NCI-H146 (cell line): ENCODE data around the gene HMBS.

Experiments used
- DNase-seq: peaks from one replicate; lab custom pipeline; 2025; lab: John Stamatoyannopoulos, UW

The HMBS gene

DNA sequence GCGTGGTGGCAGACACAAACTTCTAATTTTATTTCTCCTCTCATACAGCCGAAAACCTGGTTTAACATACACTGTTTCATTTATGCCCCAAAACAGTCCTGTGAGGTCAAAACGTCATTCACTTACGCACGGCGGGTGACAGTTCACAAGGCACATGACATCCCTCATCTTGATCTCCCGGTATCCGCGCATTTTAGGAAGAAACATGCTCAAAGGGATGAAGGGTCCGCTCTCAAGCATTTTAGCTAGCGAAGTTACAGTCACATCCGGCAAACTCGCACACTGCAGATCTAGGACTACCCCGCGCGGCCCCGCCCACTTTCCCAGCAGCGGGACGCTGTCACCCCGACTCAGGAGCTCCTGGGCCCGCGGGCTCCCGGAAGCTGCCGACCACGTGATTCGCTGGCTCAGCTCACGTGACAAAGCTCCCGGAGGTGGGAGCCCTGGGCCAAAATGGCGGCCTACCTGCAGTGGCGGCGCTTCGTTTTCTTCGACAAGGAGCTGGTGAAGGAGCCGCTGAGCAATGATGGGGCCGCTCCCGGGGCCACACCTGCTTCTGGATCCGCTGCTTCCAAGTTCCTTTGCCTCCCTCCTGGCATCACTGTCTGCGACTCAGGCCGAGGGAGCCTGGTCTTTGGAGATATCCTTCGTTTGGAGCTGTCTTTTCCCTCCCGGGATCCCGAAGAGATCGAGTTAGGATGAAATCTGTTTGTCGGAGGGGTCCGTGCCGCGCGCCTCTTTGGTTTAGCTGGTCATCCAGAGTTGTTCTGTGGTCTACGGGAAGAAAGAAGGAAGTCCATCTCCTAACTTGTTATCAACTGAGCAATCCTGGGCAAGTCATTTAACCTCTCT lies 17.1 kb upstream of the HMBS start, which contains the start of gene VPS11:
Gene VPS11 (plus strand): TSS at position 448 of the 852 bp plus-strand sequence. CDS start 6 bp downstream, at position 454.
- DNase-seq = peak; percentile 93

DNA sequence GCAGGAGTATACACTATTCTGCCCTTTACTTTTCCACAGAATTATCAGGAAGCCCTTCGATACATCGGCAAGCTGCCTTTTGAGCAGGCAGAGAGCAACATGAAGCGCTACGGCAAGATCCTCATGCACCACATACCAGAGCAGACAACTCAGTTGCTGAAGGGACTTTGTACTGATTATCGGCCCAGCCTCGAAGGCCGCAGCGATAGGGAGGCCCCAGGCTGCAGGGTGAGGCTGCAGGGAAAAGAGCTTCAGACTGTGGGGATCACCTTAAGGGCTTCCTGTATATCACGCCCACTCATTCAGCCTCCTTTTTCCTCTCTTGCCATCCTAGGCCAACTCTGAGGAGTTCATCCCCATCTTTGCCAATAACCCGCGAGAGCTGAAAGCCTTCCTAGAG lies 6.8 kb upstream of the HMBS start:
- DNase-seq = no peak

DNA sequence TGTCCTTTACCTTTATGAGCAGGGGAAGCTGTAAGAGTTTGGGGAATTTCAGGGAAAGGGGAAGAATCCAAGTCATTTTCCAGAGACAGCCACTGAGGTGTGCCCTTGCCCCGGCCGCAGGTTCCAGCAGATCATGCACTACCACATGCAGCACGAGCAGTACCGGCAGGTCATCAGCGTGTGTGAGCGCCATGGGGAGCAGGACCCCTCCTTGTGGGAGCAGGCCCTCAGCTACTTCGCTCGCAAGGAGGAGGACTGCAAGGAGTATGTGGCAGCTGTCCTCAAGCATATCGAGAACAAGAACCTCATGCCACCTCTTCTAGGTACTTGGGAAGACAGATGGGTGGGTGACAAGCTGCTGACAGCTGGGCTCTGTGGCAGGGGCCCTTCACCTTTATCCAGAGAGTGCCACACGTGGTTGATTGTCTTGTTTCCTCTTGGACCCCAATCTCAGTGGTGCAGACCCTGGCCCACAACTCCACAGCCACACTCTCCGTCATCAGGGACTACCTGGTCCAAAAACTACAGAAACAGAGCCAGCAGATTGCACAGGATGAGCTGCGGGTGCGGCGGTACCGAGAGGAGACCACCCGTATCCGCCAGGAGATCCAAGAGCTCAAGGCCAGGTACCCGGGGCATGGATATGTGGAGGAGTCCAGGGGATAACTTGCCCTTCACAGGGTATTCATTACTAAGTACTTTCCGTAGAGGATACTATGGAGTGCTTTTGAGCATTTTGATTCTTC lies 5.8 kb upstream of the HMBS start:
- no peak for DNase-seq

DNA sequence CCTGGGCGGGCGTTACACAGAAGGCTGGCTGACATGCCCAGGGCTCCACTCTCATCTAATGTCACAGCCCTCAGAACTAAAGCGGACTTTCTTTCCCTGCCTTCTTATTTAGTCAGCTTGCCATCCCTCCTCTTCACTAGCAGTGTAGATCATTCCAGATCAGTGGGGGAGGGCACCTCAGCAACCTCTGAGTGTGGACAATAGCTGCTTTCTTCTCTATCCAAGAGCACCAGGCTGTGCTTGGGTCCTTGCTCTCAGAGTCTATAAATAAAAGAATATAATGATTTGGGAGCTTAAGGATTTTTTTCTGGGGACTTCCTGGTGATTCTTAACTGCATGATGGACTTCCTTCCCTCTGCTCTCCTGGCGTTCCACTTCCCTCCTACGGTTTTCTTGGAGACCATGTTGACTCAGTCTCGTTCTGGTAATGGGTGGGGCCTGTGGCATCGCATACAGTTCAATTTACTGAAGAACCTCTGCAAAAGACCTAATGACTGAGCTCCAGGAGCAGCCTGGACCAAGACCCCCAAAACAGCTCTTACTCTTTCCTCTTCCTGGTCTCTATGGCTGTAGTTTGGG lies 2.9 kb upstream of the HMBS start:
- DNase-seq = no peak

DNA sequence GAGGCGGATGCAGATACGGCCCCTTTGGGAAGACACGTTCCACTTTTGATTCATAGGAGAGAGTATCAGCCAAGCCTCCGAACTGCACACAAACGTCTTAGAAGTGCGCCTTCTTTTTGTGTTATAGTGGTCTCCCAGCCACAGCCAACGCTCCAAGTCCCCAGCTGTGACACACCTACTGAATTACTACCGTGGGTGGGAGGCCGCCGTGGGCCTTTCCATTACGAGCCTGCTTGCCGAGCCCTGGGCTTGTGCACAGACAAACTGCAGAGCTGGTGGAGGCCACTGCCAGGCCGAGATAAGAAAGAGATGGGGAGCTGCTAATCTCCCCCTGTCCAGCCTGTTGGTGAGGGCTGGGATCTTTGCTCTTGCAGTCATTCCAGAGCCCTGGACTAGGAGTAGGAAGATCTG lies 761 bp downstream of the HMBS start:
- DNase-seq = no peak

DNA sequence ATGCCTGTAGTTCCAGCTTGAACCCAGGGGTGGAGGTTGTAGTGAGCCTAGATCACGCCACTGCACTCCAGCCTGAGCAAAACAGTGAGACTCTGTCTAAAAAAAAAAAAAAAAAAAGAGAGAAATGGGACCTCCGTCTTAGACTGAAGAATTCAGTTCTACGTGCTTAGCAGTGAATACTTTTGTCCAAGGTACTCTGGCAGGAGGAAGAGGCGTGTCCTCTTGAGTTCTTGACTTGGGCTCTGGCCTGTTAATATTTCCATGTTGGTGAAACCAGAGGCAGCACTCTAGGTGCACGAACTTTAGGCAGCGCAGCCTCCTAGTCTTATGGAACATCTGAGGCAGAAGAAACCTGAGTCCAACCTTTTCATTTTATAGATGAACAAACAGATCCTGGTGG lies 2.4 kb downstream of the HMBS start:
- no peak for DNase-seq

DNA sequence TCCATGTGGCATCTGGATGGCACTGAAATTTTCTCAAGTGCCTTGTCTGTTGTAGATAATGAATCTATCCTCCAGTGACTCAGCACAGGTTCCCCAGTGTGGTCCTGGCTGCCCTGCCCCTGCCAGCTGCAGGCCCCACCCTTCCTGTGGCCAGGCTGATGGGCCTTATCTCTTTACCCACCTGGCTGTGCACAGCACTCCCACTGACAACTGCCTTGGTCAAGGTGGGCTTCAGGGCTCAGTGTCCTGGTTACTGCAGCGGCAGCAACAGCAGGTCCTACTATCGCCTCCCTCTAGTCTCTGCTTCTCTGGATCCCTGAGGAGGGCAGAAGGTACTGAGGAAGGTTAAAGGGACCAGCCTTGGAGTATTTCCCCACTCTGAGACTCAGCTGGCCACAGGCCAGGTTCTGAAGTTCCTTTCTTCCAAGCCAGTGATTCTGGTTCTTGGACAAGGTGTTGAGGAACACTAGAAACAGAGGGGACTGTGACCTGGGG lies 3.1 kb downstream of the HMBS start:
- DNase-seq = no peak

DNA sequence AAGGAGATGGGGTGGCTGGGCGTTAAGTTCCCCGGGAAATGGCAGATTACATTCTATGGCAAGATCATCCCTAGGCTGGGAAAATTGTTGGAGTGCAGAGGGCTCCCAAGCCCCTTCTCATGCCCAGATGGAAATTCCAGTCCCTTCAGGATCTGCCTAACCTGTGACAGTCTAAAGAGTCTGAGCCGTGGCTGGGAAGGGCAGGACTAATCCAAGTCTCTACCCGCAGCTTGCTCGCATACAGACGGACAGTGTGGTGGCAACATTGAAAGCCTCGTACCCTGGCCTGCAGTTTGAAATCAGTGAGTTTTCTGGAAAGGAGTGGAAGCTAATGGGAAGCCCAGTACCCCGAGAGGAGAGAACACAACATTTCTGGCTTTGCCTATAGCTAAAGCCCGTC lies 3.7 kb downstream of the HMBS start:
- no peak for DNase-seq

DNA sequence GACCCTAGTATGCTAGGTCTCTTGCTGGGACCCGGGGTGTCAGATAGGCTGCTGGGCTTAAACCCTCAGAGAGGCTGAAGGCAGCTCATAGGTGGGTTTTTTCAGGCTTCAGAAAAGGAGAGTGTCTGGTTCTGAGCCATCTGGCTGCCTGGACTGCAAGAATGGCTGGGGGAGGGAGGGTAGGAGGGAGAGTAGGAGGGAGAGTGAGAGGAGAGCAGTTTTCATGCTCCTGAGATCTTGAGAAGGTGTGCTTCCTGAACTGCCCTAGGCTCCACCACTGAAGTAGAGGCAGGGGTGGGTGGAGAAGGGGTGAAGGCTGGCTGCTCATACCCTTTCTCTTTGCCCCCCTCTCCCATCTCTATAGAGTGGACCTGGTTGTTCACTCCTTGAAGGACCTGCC lies 4.6 kb downstream of the HMBS start:
- DNase-seq = no peak

DNA sequence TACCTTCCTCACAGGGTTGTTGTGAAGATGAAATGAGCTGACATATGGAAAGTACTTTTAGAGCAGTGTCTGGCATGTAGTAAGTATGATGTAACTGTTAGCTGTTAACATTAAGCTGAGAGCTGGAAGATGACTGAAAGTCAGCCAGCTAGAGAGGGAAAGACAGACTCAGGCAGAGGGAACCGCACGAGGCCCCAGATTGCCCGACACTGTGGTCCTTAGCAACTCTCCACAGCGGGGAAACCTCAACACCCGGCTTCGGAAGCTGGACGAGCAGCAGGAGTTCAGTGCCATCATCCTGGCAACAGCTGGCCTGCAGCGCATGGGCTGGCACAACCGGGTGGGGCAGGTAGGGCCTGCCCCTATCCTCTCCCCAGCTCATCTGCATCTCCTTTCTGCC lies 6.5 kb downstream of the HMBS start:
- no peak for DNase-seq

DNA sequence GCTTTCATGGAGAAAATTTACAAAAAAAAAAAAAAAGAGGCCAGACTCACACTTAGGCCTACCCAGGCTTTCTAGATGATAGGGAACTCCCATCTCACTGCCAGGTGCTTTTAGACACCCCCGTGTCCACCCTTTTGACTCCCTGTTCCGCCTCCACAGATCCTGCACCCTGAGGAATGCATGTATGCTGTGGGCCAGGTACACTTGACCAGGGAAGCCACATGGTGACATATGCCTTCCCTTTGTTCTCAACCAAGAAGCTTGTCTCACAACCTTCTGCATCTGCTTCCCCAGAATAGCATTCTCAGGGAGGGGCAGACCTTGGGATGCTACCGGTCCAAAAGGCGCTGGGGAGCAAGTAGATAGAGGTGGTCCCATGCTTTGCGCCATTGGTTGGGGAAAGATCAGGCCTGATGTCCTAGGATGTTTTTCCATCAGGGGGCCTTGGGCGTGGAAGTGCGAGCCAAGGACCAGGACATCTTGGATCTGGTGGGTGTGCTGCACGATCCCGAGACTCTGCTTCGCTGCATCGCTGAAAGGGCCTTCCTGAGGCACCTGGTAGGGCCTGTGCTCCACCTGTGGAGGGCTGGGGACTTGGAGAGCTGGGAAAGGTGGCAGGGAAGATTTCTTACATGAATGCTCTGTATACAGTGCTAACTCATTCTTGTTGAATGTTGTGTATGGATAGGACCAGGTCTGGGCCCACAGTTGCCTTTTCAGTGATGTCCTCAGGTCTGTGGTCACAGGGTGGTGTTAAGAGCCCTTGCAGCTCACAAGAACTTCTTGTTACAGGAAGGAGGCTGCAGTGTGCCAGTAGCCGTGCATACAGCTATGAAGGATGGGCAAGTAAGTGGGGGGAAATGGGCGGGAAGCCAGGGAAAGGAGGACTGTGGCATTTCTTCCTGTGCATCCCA lies 7.5 kb downstream of the HMBS start:
- no peak for DNase-seq

DNA sequence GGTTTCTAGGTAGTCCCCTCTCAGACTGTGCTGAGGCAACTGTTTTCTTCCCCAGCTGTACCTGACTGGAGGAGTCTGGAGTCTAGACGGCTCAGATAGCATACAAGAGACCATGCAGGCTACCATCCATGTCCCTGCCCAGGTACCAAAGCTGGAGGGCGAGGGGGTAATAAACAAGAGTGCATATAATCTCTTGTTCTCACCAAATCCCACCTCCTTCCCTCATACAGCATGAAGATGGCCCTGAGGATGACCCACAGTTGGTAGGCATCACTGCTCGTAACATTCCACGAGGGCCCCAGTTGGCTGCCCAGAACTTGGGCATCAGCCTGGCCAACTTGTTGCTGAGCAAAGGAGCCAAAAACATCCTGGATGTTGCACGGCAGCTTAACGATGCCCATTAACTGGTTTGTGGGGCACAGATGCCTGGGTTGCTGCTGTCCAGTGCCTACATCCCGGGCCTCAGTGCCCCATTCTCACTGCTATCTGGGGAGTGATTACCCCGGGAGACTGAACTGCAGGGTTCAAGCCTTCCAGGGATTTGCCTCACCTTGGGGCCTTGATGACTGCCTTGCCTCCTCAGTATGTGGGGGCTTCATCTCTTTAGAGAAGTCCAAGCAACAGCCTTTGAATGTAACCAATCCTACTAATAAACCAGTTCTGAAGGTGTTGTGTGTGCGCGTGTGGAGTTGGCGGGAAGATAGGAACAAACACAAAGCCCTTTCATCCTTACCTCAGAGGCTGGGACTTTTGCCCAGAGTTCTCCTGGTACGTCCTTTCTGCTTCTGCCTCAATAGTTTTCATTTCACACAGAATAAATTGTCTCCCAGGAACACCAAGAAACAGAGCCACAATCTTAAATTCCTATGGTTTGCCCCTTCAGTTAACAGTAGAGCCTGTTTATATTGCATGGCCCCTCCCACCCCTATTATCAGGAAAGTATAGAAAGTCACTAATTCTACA lies 8.5 kb downstream of the HMBS start:
- peak; percentile 21 for DNase-seq

DNA sequence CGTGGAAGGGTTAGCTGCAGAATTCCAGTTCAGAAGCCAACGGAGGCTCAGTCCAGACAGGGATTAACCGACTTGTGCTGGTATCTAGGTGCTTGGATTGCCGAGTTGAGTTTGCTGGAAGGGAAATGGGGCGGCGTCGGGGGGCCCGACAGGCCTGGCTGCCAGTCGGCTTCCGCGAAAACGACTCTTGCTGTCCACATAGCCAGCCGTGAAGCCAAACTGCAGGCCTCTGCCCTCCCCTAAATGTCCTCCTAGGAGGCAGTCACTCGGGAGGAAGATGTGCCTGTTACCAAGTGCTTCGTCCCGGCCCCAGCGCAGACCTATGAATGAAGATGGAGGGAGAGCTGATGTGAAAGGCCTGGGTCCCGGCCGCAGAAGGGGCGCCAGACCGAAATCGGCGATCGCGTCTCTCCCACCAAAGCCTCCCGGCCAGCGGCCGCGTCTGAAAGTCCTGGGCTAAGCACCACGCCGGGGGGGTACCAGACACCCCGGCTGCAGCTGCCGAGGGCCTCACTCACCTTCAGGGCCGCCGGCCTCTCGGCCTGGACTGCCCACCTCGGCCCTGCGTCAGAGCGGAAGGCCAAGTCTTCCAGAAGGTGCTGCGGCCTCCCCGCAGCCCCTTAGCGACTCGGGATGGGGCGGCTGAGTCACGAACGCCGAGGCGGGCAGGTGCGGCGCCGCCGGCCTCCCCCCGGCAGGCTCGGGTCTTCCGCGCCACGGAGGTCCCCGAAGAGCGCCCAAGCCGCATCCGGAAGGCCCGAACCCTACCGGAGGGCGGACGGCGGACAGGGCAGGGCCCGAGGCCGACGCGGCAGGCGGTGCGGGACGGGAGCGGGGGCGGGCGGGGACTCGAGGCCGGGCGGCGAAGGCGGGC lies 9.5 kb downstream of the HMBS start:
- DNase-seq = peak; percentile 66

DNA sequence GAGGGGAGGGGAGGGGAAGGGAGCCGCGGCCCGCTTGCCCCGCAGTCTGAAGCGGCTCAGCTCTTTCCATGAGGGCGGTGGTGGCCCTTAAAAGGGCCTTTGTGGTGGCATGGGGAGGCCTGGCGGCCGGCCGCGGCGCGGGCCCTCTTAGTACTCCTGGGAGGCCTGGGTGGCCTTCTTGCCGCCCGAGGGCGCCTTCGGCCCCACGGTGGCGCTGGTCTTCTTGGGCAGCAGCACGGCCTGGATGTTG lies 10.1 kb downstream of the HMBS start:
- peak; percentile 88 for DNase-seq

DNA sequence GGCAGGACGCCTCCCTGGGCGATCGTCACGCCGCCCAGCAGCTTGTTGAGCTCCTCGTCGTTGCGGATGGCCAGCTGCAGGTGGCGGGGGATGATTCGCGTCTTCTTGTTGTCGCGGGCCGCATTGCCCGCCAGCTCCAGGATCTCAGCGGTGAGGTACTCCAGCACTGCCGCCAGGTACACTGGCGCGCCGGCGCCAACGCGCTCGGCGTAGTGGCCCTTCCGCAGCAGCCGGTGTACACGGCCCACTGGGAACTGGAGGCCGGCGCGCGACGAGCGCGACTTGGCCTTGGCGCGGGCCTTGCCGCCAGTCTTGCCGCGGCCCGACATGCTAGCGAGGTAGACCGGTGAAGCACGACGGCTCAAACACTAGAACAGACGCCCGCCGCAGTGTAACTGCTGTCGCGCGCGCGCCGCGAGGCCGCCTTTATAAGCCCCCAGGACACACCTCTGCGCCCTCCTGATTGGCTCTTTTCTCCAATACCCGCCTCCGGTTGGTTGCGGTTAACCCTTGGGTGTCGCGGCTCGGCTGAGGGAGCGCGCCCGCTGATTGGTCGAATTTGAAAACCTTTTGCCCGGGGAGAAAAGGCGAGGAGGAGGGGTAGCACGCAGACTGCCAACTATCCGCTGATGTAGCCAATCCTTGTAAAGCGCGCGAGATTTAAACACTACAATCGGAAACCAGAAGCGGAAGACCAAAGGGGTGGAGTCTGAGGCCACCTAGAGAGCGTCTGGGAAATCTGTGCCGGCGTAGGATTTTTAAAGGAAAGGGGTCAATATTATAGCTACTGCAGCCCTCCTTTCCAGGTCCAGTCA lies 10.6 kb downstream of the HMBS start:
- peak; percentile 100 for DNase-seq

DNA sequence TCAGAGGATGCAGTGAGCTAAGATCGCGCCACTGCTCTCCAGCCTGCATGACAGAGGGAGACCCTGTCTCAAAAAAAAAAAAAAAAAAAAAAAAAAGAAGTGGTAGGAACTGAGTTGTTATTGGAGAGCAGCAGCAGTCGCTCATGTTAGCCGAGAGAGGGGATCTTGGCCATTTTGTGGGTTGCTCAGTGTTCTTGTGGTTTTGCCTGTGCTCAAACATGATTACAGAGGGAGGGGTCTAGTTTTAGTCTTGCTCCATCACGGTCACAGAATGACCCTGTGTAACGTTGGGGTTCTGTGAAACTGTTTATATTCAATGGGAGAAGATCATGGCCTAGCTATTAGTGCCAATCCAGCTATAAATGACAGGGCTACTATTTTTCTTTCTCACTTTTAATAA lies 15.0 kb downstream of the HMBS start:
- no peak for DNase-seq

DNA sequence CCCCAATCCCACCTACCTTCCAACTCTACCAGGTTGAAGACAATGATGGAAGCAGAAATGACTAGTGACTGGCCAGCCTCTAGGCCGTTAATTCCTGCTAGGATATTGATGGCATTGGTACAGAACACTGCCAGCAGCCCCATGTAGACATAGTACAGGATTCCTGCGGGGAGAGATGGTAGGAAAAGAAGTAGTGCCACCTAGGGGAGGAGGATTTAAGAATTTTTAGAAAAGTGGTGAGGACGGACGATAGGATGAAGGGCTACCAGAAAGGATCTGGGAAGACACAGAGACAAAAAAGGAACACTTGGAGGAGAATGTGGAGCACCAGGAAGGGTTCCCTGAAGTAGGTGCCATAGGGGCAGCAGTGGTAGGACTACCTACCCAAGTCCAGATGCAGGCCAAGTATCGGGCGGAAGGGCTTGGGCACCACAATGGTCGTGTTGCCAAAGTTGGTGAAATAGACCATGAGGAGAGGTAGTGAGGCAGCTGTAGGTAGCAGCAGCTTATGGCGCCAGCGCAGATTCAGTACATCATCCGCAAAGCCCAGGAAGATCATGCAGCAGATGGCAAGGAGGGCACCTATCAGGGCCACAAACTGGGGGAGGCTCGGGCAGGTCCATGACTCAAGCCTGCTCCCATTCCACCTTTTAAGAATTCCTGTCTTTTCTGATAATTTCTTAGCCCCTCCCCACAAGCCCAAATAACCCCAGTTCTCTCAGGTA lies 15.7 kb downstream of the HMBS start:
- peak; percentile 29 for DNase-seq
